BLaER1 (cell line): ENCODE measurements around the gene NME8.

ENCODE experiments used
- H3K27ac ChIP-seq: shearing (Covaris generic); formaldehyde crosslinking; 2 replicates; pipeline ENCODE4 v1.8.1; 2022
- H3K27me3 ChIP-seq: shearing (Covaris generic); formaldehyde crosslinking; 2 replicates; pipeline ENCODE4 v1.8.1; 2022
- H3K36me3 ChIP-seq: shearing (Covaris generic); formaldehyde crosslinking; 2 replicates; pipeline ENCODE4 v1.8.1; 2022
- H3K4me1 ChIP-seq: shearing (Covaris generic); formaldehyde crosslinking; 2 replicates; pipeline ENCODE4 v1.8.1; 2022
- H3K4me2 ChIP-seq: shearing (Covaris generic); formaldehyde crosslinking; 2 replicates; pipeline ENCODE4 v1.8.1; 2022
- H3K4me3 ChIP-seq: shearing (Covaris generic); formaldehyde crosslinking; 2 replicates; pipeline ENCODE4 v1.8.1; 2022
- H3K9ac ChIP-seq: shearing (Covaris generic); formaldehyde crosslinking; 2 replicates; pipeline ENCODE4 v1.8.1; 2022
- H3K9me3 ChIP-seq: shearing (Covaris generic); formaldehyde crosslinking; 2 replicates; pipeline ENCODE4 v1.8.1; 2022
- H4K20me1 ChIP-seq: shearing (Covaris generic); formaldehyde crosslinking; 2 replicates; pipeline ENCODE4 v1.8.1; 2022
- Cebpa-rat ChIP-seq: shearing (Covaris generic); IDR thresholded peaks from 2 replicates; pipeline ENCODE4 v1.8.1; 2022

Gene NME8

GRCh38 chr7:37823557-37823956 is 24.8 kb upstream of the NME8 start:
- Histone ChIP-seq H3K9me3 (no peaks in the 10 kb centered on the region), H3K27ac (no peak overlapping the region), H3K36me3 (no peaks in the 10 kb centered on the region), H3K27me3 (no peaks in the 10 kb centered on the region), H3K4me1 (peaks cover 7% of the 10 kb centered on the region; the same call in 1 of the 2 replicates), H4K20me1 (no peaks in the 10 kb centered on the region), H3K4me2 (no peak overlapping the region), H3K4me3 (no peak overlapping the region), H3K9ac (no peak overlapping the region)
- TF ChIP-seq Cebpa-rat = no peak

DNA sequence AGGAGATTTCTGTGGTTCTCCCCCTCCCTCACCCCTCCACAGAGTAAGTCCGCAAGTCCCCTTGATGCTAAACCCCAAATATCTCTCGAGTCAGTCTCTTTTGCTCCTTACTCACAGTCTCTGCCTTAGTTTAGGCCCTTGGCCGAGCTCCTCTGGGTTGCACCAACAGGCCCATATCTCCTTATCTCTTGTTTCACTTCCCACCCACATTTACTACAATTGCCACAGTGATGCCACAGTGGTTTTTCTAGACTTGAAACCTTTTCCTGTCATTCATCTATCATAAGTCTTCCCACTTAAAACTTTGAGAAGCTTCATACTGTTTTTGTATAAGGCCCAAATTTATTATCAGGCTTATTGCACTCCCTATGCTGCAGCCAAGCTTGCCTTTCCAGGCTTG is 23.4 kb upstream of the NME8 start:
- Histone ChIP-seq H3K4me1 (peaks cover 7% of the 10 kb centered on the region; the same call in 1 of the 2 replicates), H3K36me3 (no peaks in the 10 kb centered on the region), H3K9ac (no peak overlapping the region), H3K4me3 (no peak overlapping the region), H3K4me2 (no peak overlapping the region), H3K9me3 (no peaks in the 10 kb centered on the region), H4K20me1 (no peaks in the 10 kb centered on the region), H3K27me3 (no peaks in the 10 kb centered on the region), H3K27ac (no peak overlapping the region)
- TF ChIP-seq Cebpa-rat = no peak

DNA sequence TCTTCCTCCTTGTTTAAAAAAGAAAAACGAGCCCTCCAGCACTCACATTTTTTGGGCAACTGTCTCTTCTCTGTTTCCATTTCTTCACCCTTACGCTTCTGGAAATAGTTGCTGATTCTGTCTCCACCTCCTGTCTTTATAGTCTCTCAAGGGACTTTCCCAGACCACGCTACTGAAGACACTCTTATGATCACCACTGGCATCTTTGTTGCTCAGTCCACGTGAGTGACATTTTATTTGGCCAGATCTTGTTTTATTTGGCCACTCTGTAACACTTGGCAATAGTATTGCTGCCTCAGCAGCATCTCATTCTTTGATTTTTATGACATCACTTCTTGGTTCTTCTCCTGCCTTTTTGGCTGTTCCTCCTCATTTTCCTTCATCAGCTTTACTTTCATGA is 21.6 kb upstream of the NME8 start:
- Histone ChIP-seq H3K36me3 (no peaks in the 10 kb centered on the region), H4K20me1 (no peaks in the 10 kb centered on the region), H3K9me3 (no peaks in the 10 kb centered on the region), H3K4me3 (no peak overlapping the region), H3K9ac (no peak overlapping the region), H3K27me3 (no peaks in the 10 kb centered on the region), H3K4me1 (peaks cover 7% of the 10 kb centered on the region; the same call in 1 of the 2 replicates), H3K27ac (no peak overlapping the region), H3K4me2 (no peak overlapping the region)
- no peak for TF ChIP-seq Cebpa-rat

GRCh38 chr7:37831244-37831643 is 17.2 kb upstream of the NME8 start:
- TF ChIP-seq Cebpa-rat = no peak
- Histone ChIP-seq H3K36me3 (no peaks in the 10 kb centered on the region), H3K27ac (no peak overlapping the region), H3K4me1 (peaks cover 15% of the 10 kb centered on the region; the same call in 1 of the 2 replicates), H3K9ac (no peak overlapping the region), H3K9me3 (no peaks in the 10 kb centered on the region), H3K4me2 (no peak overlapping the region), H4K20me1 (no peaks in the 10 kb centered on the region), H3K27me3 (no peaks in the 10 kb centered on the region), H3K4me3 (no peak overlapping the region)

DNA sequence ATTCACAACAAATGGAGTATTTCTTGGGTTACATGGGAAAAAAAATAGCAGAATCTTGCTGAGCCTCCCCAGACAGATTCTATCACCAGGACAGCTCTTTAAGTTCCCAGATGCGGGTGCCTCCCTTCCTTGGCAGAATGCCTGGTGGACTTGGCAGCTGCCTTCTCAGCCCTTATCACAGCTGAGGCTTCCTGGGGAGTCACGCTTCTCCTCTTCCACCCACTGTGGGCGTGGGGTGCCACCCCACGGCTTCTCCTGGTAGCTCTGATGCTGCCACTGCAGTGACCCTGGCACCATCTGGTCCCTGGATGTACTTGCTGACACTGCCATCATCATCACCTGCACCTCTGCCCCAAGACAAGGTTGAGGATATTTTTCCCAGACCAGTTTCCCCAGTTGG is 16.2 kb upstream of the NME8 start:
- Histone ChIP-seq H3K4me2 (no peak overlapping the region), H3K4me1 (0 out of 2 replicates have a peak, but pooled peaks cover 9% of the 10 kb centered on the region), H4K20me1 (no peaks in the 10 kb centered on the region), H3K27ac (no peak overlapping the region), H3K27me3 (no peaks in the 10 kb centered on the region), H3K9ac (no peak overlapping the region), H3K4me3 (no peak overlapping the region), H3K36me3 (no peaks in the 10 kb centered on the region), H3K9me3 (no peaks in the 10 kb centered on the region)
- no peak for TF ChIP-seq Cebpa-rat

GRCh38 chr7:37833107-37833817 is 15.1 kb upstream of the NME8 start:
- 0 out of 2 replicates have a peak, but pooled peaks cover 9% of the 10 kb centered on the region for H3K4me1 ChIP-seq
- H3K4me3 ChIP-seq = peak overlapping the region; percentile 23; the same call in 1 of the 2 replicates
- H3K27ac ChIP-seq = no peak overlapping the region
- no peak for TF ChIP-seq Cebpa-rat
- H3K36me3 ChIP-seq = no peaks in the 10 kb centered on the region
- no peaks in the 10 kb centered on the region for H3K27me3 ChIP-seq
- H3K9me3 ChIP-seq = no peaks in the 10 kb centered on the region
- no peak overlapping the region for H3K9ac ChIP-seq
- H4K20me1 ChIP-seq = no peaks in the 10 kb centered on the region
- H3K4me2 ChIP-seq = peak overlapping the region; percentile 66

DNA sequence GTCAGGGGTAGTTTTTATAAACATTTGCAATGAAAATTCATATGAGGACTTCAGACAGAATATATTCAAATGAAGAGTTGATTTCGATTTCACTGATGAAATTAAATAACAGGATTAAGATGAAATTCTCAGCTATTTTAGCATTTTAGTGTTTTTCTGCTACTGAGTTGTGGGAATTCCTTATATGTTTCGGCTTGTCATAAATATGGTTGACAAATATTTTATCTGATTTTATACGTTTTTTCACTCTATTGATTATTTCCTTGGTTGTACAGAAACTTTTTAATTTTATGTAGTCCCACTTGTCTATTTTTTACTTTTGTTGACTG is 14.6 kb upstream of the NME8 start:
- Histone ChIP-seq H3K27me3 (no peaks in the 10 kb centered on the region), H3K4me1 (0 out of 2 replicates have a peak, but pooled peaks cover 9% of the 10 kb centered on the region), H3K4me3 (no peak overlapping the region), H3K4me2 (no peak overlapping the region), H4K20me1 (no peaks in the 10 kb centered on the region), H3K27ac (no peak overlapping the region), H3K9ac (no peak overlapping the region), H3K9me3 (no peaks in the 10 kb centered on the region), H3K36me3 (no peaks in the 10 kb centered on the region)
- no peak for TF ChIP-seq Cebpa-rat

GRCh38 chr7:37853468-37853867 is 5.1 kb downstream of the NME8 start:
- H3K27me3 ChIP-seq = no peaks in the 10 kb centered on the region
- H3K9ac ChIP-seq = no peak overlapping the region
- H3K36me3 ChIP-seq = no peaks in the 10 kb centered on the region
- H3K9me3 ChIP-seq = no peaks in the 10 kb centered on the region
- TF ChIP-seq Cebpa-rat = no peak
- H3K4me1 ChIP-seq = no peaks in the 10 kb centered on the region
- H3K4me2 ChIP-seq = no peak overlapping the region
- no peaks in the 10 kb centered on the region for H4K20me1 ChIP-seq
- H3K4me3 ChIP-seq = no peak overlapping the region
- H3K27ac ChIP-seq = no peak overlapping the region

- Histone ChIP-seq H3K9me3 (peaks cover 3% of the 10 kb centered on the region; the same call in 1 of the 2 replicates), H4K20me1 (no peaks in the 10 kb centered on the region), H3K36me3 (no peaks in the 10 kb centered on the region), H3K27me3 (no peaks in the 10 kb centered on the region), H3K4me3 (no peak overlapping the region), H3K4me2 (no peak overlapping the region), H3K27ac (no peak overlapping the region), H3K4me1 (peaks cover 5% of the 10 kb centered on the region; the same call in 1 of the 2 replicates), H3K9ac (no peak overlapping the region)
- no peak for TF ChIP-seq Cebpa-rat
Measured at GRCh38 chr7:37882086-37882485, 33.7 kb downstream of the NME8 start.

DNA sequence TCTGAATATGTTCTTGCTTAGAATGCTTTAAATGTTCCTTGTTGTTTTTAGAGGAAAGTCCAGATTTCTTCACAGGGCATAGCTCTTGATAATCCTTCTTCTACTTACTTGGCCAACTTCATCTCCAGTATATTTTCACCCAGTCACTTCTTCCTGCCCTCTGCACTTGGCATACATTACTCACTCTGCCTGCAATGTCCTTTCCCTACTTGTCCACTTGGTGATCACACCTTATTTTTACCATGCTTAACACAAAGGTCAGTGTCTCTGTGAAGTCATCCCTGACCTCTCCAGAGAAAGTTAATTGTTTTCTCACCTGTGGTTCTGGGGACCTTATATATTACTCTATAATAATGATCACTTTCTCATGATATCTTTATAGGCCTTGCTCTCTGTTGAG is 45.0 kb downstream of the NME8 start:
- no peaks in the 10 kb centered on the region for H3K27me3 ChIP-seq
- H3K4me1 ChIP-seq = no peaks in the 10 kb centered on the region
- no peak for TF ChIP-seq Cebpa-rat
- no peak overlapping the region for H3K4me2 ChIP-seq
- no peak overlapping the region for H3K4me3 ChIP-seq
- H3K27ac ChIP-seq = no peak overlapping the region
- H3K9me3 ChIP-seq = no peaks in the 10 kb centered on the region
- no peaks in the 10 kb centered on the region for H4K20me1 ChIP-seq
- no peak overlapping the region for H3K9ac ChIP-seq
- no peaks in the 10 kb centered on the region for H3K36me3 ChIP-seq

GRCh38 chr7:37894671-37895070 is 46.3 kb downstream of the NME8 start:
- Histone ChIP-seq H3K4me1 (no peaks in the 10 kb centered on the region), H4K20me1 (no peaks in the 10 kb centered on the region), H3K9ac (no peak overlapping the region), H3K4me3 (no peak overlapping the region), H3K27me3 (no peaks in the 10 kb centered on the region), H3K36me3 (no peaks in the 10 kb centered on the region), H3K27ac (no peak overlapping the region), H3K4me2 (no peak overlapping the region), H3K9me3 (no peaks in the 10 kb centered on the region)
- no peak for TF ChIP-seq Cebpa-rat
